GM12875 (cell line): Measurements from ENCODE around the gene NRXN2.

Experiments
- H3K4me3 ChIP-seq: one replicate; pipeline ENCODE4 v1.5.1; 2011; ENCODE audit warnings: low read depth, low read length, control low read depth
- TF ChIP-seq, protein P1 (sequence below): IDR thresholded peaks from 2 replicates; pipeline ENCODE4 v1.5.1; 2011; ENCODE audit warnings: low read depth, mild to moderate bottlenecking, control low read depth, inconsistent platforms, low read length, moderate library complexity, borderline replicate concordance; ENCODE audit not compliant: insufficient read depth

Gene NRXN2

DNA sequence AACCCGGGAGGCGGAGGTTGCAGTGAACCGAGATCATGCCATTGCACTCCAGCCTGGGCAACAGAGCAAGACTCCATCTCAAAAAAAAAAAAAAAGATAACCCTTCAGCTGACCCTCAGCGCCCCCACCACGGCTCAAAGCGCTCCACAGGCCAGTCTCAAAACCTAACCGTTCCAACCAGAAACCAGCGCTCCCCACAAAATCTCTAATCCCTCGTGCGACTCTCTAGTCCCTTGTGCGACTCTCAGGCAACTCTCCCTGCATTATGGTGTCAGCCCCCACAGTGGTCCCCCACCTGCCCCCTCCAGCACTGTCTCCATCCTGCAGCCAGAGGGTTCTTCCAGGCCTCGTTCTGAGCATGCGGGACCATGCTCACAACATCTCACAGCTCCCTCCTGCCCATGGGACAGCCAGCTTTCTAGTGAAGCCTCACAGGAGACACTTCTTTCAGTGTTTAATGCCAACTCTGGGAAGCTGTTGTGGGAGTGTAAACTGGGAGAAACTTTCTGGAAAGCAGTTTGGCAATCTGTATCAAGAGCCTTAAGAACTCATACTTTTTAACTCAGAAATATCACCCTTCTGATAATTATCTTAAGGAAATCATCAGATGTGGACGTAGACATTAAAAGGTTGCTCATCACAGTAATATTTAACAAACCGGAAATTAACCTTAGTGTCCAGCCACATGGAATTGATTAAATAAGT, 25.1 kb upstream of the NRXN2 start:
- TF ChIP-seq, protein P1, sequence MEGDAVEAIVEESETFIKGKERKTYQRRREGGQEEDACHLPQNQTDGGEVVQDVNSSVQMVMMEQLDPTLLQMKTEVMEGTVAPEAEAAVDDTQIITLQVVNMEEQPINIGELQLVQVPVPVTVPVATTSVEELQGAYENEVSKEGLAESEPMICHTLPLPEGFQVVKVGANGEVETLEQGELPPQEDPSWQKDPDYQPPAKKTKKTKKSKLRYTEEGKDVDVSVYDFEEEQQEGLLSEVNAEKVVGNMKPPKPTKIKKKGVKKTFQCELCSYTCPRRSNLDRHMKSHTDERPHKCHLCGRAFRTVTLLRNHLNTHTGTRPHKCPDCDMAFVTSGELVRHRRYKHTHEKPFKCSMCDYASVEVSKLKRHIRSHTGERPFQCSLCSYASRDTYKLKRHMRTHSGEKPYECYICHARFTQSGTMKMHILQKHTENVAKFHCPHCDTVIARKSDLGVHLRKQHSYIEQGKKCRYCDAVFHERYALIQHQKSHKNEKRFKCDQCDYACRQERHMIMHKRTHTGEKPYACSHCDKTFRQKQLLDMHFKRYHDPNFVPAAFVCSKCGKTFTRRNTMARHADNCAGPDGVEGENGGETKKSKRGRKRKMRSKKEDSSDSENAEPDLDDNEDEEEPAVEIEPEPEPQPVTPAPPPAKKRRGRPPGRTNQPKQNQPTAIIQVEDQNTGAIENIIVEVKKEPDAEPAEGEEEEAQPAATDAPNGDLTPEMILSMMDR, result no peak
- H3K4me3 ChIP-seq, result no peak overlapping the region

DNA sequence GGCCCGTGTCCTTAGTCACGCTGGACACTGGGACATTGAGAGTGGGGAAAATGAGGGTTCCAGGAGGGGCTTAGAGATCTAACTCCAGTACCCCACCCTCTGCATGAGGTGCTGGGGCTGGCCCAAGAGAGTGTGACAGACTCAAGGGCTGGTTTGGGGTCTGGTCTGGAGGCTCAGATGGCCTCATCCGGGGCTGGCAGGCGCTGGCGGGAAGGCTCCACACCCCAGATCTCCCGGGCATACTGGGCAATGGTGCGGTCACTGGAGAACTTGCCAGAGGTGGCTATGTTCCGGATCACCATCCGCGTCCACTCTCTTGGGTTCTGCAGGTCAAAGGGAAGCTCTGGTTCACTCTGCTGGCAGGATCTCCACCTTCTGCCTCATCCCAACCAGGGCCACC, 23.5 kb upstream of the NRXN2 start:
- TF ChIP-seq, protein P1, result no peak
- H3K4me3 ChIP-seq, result no peak overlapping the region

DNA sequence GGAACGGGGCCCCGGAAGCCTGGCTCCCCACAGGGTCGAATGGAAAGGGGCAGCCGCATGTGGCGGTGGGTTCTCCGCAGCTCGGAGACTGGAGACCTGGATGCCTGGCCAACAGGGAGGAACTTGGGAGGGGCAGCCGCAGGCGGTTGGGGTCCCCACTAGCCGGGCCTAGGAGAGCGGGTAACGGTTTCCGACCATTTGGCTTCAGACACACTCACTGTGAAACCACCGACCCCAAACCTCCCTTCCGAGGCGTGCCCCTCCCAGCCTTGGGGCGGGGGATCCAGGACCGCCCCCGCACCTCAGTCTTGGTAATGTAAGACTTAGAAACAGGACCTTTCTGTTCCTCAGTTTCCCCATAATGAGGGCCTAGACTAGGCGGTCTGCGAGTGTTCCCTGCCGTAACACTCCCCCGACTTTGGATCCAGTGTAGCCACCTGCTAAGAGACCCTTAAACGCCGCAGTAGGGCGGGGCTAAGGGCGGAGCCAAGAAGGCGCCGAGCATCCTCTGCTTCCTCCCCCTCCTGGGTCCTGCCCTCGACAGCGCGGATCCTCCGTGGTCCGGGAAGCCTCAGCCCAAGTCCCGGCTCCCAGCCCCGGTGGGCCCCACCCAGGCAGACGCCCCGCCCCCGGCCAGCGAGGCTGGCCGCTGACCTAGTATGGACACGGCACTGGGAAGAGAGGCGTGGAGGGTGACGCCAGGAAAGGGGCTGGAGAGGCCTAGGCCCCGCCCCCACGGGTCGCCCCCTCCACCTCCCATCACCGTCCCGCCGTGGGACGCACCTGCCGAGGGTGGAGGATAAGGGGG, 22.7 kb upstream of the NRXN2 start:
- peak overlapping the region; percentile 64 for H3K4me3 ChIP-seq
- TF ChIP-seq, protein P1, result no peak

DNA sequence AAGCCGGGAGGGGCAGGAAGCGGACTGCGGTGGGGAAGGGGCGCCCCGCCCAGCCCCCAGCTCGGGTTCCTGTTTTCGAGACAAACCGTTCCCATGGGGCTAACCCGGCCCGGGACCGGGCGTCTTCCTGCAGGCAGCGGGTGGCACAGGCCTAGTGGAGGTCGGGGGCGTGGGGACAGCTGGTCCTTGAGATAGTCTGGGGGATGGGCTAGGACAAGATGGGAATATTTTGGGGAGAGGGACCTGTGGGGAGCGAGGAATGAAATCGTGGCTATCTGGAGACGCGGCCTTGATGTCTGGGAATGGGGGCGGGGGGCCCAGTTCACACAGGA, 22.2 kb upstream of the NRXN2 start:
- TF ChIP-seq, protein P1, result no peak

DNA sequence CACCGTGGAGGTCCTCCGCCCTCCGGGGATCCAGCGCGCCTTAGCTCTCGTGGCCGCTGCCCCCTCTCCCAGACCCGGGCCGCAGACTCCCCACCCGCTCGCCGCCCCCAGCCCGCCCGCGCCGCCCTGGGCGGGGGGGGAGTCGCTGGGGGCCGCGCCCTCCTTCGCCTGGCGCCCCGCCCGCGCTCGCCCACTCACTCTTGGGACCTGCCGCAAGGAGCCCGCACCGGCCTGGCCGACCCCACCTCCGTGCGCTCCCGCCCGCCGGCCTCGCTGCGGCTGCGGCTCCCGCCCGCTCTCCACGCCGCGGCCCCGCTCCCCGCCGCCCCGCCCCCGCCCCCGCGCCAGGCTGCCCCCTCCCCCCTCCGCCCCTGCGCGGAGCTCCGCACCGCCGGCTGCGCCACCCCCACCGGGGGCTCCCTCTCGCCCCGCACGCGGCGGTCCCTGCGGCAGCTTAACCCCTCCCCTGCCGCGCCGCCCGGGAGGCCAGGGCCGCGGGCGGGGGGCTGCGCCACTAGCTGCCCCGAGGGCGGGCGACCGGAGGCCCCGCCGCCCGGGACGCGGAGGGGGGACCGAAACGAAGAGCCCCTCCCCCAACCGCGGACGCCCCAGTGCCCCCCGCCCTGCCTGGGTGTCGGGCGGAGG, 21.7 kb upstream of the NRXN2 start:
- H3K4me3 ChIP-seq, result peak overlapping the region; percentile 64
- TF ChIP-seq, protein P1, result no peak

More for the DNA sequence above, 22.2 kb upstream of the NRXN2 start:
- H3K4me3 ChIP-seq, result peak overlapping the region; percentile 64

DNA sequence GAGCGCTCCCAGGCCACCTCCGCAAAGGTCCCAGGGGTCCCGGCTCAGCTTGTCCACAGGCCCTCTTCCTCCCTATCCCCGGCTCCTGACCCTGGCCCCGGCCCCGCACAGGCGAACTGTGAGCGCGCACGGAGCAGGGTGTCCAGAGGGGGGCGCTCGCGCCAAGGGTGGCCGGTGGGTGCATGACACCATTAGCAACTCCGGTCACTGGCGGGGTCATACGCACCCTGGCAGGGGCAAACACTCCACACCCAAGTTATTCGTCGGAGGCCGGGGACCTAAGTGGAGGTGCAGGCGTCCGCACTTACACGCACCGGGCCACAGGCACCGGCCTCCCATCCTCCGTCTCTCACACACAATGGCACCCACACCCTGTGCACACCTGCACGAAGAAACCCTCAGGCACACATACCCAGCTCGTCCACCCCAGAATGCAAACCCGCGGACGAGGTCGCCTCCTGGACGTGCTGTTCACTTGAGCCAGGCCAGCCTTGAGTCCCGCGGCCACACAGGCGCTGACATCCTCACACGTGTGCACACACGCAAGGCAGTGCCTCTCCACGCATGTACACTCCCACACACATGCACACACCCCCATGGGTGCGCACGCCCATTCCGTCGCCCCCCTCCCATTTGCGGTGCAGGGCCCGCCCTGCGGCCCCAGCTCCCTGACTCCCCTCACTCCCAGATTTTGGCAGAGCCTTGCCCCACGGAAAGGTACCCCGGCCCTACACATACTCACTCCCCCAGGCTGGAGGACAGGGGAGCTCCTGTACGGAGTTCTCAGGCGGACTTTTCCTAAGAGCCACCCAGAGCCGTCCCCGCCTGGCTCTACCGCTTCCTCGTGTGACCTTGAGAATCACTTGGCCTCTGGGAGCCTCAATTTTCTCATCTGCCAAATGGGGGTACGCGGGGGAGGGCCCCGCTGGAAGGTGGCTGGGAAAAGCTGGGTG, 20.9 kb upstream of the NRXN2 start, which contains the start of gene RASGRP2:
RASGRP2 (minus strand) TSS at position 552 of the 953 bp plus-strand sequence. CDS start 1,276 bp downstream, outside the sequence.
- TF ChIP-seq, protein P1, result peak; percentile 88
- peak within 1 kb of the TSS; percentile 64 for H3K4me3 ChIP-seq
